NT2/D1 (cell line): ENCODE data around the gene KDM4B.

Experiments
- YY1 ChIP-seq: IDR thresholded peaks from 2 replicates; pipeline ENCODE4 v1.6.1; 2011; ENCODE audit not compliant: insufficient read length, insufficient read depth
- ZNF274 ChIP-seq: IDR thresholded peaks from 2 replicates; pipeline ENCODE4 v1.6.1; 2011; ENCODE audit warnings: mild to moderate bottlenecking, low read depth, low read length

- TF ChIP-seq YY1 = no peak
- TF ChIP-seq ZNF274 = no peak
Observed at GRCh38 chr19:4984438-4984990, 15.6 kb downstream of the KDM4B start.
